Measurements from ENCODE around the gene CCDC85B. TPM values are rescaled to one million over a fixed set of nuclear protein-coding genes. Genes with fewer than 3 reads are reported as not detected.

CCDC85B gene
- total RNA-seq, 1 experiment from 2014 or later = 55.3 TPM

DNA sequence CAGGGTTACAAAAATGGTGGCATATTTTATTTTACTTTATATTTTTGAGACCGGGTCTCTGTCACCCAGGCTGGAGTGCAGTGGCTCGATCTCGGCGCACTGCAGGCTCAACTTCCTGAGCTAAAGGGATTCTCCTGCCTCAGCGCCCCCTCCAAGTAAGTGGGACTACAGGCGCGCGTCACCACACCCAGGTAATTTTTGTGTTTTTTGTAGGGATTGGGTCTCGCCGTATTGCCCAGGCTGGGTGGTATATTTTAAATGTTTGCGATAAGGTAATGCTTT lies 10.4 kb downstream of the CCDC85B start (continued):
- TF ChIP-seq, protein P1, sequence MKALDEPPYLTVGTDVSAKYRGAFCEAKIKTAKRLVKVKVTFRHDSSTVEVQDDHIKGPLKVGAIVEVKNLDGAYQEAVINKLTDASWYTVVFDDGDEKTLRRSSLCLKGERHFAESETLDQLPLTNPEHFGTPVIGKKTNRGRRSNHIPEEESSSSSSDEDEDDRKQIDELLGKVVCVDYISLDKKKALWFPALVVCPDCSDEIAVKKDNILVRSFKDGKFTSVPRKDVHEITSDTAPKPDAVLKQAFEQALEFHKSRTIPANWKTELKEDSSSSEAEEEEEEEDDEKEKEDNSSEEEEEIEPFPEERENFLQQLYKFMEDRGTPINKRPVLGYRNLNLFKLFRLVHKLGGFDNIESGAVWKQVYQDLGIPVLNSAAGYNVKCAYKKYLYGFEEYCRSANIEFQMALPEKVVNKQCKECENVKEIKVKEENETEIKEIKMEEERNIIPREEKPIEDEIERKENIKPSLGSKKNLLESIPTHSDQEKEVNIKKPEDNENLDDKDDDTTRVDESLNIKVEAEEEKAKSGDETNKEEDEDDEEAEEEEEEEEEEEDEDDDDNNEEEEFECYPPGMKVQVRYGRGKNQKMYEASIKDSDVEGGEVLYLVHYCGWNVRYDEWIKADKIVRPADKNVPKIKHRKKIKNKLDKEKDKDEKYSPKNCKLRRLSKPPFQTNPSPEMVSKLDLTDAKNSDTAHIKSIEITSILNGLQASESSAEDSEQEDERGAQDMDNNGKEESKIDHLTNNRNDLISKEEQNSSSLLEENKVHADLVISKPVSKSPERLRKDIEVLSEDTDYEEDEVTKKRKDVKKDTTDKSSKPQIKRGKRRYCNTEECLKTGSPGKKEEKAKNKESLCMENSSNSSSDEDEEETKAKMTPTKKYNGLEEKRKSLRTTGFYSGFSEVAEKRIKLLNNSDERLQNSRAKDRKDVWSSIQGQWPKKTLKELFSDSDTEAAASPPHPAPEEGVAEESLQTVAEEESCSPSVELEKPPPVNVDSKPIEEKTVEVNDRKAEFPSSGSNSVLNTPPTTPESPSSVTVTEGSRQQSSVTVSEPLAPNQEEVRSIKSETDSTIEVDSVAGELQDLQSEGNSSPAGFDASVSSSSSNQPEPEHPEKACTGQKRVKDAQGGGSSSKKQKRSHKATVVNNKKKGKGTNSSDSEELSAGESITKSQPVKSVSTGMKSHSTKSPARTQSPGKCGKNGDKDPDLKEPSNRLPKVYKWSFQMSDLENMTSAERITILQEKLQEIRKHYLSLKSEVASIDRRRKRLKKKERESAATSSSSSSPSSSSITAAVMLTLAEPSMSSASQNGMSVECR (CRISPR knock-in tag; IDR thresholded peaks at IDR 0.05; ENCODE audit: borderline replicate concordance) = no peak
- TF ChIP-seq ZNF263 (CRISPR knock-in tag; IDR thresholded peaks at IDR 0.05; ENCODE audit: low read depth) (no peak), FOXP1 (CRISPR knock-in tag; IDR thresholded peaks at IDR 0.05; ENCODE audit: borderline replicate concordance) (no peak), ZNF317 (CRISPR knock-in tag; IDR thresholded peaks at IDR 0.05; ENCODE audit: borderline replicate concordance, low read depth) (no peak)
- TF ChIP-seq, protein P2, sequence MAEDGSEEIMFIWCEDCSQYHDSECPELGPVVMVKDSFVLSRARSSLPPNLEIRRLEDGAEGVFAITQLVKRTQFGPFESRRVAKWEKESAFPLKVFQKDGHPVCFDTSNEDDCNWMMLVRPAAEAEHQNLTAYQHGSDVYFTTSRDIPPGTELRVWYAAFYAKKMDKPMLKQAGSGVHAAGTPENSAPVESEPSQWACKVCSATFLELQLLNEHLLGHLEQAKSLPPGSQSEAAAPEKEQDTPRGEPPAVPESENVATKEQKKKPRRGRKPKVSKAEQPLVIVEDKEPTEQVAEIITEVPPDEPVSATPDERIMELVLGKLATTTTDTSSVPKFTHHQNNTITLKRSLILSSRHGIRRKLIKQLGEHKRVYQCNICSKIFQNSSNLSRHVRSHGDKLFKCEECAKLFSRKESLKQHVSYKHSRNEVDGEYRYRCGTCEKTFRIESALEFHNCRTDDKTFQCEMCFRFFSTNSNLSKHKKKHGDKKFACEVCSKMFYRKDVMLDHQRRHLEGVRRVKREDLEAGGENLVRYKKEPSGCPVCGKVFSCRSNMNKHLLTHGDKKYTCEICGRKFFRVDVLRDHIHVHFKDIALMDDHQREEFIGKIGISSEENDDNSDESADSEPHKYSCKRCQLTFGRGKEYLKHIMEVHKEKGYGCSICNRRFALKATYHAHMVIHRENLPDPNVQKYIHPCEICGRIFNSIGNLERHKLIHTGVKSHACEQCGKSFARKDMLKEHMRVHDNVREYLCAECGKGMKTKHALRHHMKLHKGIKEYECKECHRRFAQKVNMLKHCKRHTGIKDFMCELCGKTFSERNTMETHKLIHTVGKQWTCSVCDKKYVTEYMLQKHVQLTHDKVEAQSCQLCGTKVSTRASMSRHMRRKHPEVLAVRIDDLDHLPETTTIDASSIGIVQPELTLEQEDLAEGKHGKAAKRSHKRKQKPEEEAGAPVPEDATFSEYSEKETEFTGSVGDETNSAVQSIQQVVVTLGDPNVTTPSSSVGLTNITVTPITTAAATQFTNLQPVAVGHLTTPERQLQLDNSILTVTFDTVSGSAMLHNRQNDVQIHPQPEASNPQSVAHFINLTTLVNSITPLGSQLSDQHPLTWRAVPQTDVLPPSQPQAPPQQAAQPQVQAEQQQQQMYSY (CRISPR knock-in tag; IDR thresholded peaks at IDR 0.05) = no peak
- TF ChIP-seq, protein P3, sequence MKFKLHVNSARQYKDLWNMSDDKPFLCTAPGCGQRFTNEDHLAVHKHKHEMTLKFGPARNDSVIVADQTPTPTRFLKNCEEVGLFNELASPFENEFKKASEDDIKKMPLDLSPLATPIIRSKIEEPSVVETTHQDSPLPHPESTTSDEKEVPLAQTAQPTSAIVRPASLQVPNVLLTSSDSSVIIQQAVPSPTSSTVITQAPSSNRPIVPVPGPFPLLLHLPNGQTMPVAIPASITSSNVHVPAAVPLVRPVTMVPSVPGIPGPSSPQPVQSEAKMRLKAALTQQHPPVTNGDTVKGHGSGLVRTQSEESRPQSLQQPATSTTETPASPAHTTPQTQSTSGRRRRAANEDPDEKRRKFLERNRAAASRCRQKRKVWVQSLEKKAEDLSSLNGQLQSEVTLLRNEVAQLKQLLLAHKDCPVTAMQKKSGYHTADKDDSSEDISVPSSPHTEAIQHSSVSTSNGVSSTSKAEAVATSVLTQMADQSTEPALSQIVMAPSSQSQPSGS (CRISPR knock-in tag; IDR thresholded peaks at IDR 0.05; ENCODE audit: borderline replicate concordance, low read depth) = no peak

DNA sequence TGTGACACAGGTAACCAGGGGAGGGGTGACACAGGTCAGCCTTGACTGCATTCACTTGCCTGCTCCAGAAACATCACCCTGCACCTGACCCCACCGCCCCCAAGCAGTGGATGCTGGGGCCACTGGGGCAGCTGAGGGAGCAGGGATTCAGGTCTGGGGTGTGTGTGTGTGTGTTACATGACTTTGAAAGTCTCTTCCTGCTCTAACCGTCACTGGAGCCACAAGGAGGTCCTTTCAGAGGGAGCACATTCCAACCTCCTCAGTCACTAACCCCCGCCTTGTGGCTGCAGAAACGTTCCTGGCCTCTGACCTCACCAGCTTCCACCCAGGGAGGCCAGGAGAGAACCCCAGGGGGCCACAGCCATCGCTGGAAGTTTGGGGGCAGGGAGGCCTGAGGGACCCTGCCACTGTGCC lies 12.6 kb downstream of the CCDC85B start:
- no peak for DNase-seq (ENCODE audit: low spot score)
- no peak for ATAC-seq
- TF ChIP-seq, protein P4, sequence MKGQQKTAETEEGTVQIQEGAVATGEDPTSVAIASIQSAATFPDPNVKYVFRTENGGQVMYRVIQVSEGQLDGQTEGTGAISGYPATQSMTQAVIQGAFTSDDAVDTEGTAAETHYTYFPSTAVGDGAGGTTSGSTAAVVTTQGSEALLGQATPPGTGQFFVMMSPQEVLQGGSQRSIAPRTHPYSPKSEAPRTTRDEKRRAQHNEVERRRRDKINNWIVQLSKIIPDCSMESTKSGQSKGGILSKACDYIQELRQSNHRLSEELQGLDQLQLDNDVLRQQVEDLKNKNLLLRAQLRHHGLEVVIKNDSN (CRISPR knock-in tag; IDR thresholded peaks at IDR 0.05) = no peak
- TF ChIP-seq ZNF423 (CRISPR knock-in tag; IDR thresholded peaks at IDR 0.05) = 0 out of 2 replicates have a peak, but pooled peaks have one; percentile 45
- H3K4me3 Mint-ChIP-seq = no peak overlapping the region
- H3K27ac Mint-ChIP-seq = no peak overlapping the region
- ChIA-PET POLR2A (interaction anchor here (1.0 kb wide), 1 partner anchor 13 kb away, joined by 5 read pairs; the partner anchor contains the start of gene CCDC85B), CTCF (interaction anchor here (0.8 to 2.3 kb wide), 4 partner anchors 12 to 166 kb away, joined by 3 to 9 read pairs (median 4); partner anchors contain the start of genes CCDC85B and FIBP)
- no peaks in the 10 kb centered on the region for H3K36me3 Mint-ChIP-seq
- 0 out of 2 replicates have a peak, but pooled peaks cover 4% of the 10 kb centered on the region for H3K4me1 Mint-ChIP-seq
- peaks cover 74% of the 10 kb centered on the region for H3K27me3 Mint-ChIP-seq (ENCODE audit: low read depth)
- no peaks in the 10 kb centered on the region for H3K9me3 Mint-ChIP-seq

DNA sequence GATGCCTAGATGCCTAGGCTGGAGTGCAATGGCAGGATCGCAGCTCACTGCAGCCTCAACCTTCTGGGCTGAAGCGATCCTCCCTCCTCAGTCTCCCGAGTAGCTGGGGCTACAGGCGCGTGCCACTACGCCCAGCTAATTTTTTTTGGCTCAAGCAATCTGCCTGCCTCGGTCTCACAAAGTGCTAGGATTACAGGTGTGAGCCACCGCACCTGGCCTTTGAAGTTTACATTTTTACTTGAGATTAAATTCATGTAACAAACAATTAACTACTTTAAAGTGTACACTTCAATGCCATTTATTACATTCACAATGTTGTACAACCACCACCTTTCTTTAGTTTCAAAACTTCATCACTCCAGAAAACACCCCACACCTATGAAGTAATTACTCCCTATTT lies 13.2 kb downstream of the CCDC85B start:
- no peaks in the 10 kb centered on the region for H3K9me3 Mint-ChIP-seq
- no peak for TF ChIP-seq ZNF121 (CRISPR knock-in tag; IDR thresholded peaks at IDR 0.05)
- TF ChIP-seq, protein P5, sequence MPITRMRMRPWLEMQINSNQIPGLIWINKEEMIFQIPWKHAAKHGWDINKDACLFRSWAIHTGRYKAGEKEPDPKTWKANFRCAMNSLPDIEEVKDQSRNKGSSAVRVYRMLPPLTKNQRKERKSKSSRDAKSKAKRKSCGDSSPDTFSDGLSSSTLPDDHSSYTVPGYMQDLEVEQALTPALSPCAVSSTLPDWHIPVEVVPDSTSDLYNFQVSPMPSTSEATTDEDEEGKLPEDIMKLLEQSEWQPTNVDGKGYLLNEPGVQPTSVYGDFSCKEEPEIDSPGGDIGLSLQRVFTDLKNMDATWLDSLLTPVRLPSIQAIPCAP (CRISPR knock-in tag; IDR thresholded peaks at IDR 0.05) = no peak
- TF ChIP-seq RELA (CRISPR knock-in tag; IDR thresholded peaks at IDR 0.05; ENCODE audit: borderline replicate concordance) = no peak
- TF ChIP-seq MXD4 (CRISPR knock-in tag; IDR thresholded peaks at IDR 0.05; ENCODE audit: borderline replicate concordance) = no peak
- TF ChIP-seq, protein P6, sequence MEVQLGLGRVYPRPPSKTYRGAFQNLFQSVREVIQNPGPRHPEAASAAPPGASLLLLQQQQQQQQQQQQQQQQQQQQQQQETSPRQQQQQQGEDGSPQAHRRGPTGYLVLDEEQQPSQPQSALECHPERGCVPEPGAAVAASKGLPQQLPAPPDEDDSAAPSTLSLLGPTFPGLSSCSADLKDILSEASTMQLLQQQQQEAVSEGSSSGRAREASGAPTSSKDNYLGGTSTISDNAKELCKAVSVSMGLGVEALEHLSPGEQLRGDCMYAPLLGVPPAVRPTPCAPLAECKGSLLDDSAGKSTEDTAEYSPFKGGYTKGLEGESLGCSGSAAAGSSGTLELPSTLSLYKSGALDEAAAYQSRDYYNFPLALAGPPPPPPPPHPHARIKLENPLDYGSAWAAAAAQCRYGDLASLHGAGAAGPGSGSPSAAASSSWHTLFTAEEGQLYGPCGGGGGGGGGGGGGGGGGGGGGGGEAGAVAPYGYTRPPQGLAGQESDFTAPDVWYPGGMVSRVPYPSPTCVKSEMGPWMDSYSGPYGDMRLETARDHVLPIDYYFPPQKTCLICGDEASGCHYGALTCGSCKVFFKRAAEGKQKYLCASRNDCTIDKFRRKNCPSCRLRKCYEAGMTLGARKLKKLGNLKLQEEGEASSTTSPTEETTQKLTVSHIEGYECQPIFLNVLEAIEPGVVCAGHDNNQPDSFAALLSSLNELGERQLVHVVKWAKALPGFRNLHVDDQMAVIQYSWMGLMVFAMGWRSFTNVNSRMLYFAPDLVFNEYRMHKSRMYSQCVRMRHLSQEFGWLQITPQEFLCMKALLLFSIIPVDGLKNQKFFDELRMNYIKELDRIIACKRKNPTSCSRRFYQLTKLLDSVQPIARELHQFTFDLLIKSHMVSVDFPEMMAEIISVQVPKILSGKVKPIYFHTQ (CRISPR knock-in tag; IDR thresholded peaks at IDR 0.05) = no peak
- no peak for TF ChIP-seq GABPB1 (CRISPR knock-in tag; IDR thresholded peaks at IDR 0.05)
- no peak for TF ChIP-seq PRRX2 (CRISPR knock-in tag; IDR thresholded peaks at IDR 0.05)
- TF ChIP-seq SOX15 (CRISPR knock-in tag; IDR thresholded peaks at IDR 0.05) = no peak
- TF ChIP-seq, protein P7, sequence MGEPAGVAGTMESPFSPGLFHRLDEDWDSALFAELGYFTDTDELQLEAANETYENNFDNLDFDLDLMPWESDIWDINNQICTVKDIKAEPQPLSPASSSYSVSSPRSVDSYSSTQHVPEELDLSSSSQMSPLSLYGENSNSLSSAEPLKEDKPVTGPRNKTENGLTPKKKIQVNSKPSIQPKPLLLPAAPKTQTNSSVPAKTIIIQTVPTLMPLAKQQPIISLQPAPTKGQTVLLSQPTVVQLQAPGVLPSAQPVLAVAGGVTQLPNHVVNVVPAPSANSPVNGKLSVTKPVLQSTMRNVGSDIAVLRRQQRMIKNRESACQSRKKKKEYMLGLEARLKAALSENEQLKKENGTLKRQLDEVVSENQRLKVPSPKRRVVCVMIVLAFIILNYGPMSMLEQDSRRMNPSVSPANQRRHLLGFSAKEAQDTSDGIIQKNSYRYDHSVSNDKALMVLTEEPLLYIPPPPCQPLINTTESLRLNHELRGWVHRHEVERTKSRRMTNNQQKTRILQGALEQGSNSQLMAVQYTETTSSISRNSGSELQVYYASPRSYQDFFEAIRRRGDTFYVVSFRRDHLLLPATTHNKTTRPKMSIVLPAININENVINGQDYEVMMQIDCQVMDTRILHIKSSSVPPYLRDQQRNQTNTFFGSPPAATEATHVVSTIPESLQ (CRISPR knock-in tag; IDR thresholded peaks at IDR 0.05) = no peak

More for the DNA sequence above, 13.2 kb downstream of the CCDC85B start:
- POLR2A ChIA-PET = no interaction called here
- DNase-seq (ENCODE audit: low spot score) = no peak
- no peak for ATAC-seq
- Mint-ChIP-seq H3K4me1 (0 out of 2 replicates have a peak, but pooled peaks cover 3% of the 10 kb centered on the region), H3K4me3 (no peak overlapping the region), H3K27me3 (ENCODE audit: low read depth) (peaks cover 70% of the 10 kb centered on the region), H3K36me3 (no peaks in the 10 kb centered on the region), H3K27ac (no peak overlapping the region)
- CTCF ChIA-PET = interaction anchor here (0.8 to 2.3 kb wide), 4 partner anchors 15 to 165 kb away, joined by 3 to 9 read pairs (median 3); partner anchors contain the start of gene FIBP
